Gastrocnemius medialis (tissue), 4 donors: ENCODE results near the gene CACNA2D3.

Experiments used
- POLR2A ChIP-seq, 2 donors: fragments of 450-650 bp; IDR thresholded peaks; one replicate each; pipeline ENCODE4 v1.6.1; 2017; ENCODE audit warnings: antibody characterized with exemption in 2 of 2, mild to moderate bottlenecking in 2 of 2, moderate library complexity in 2 of 2
- TF ChIP-seq, protein P1 (sequence below), 5 experiments: fragments of 450-650 bp in 3 of 5; fragments of 200-600 bp in 2 of 5; sonication (generic) in 2 of 5; IDR thresholded peaks in 4 of 5; conservative IDR thresholded peaks in 1 of 5; 1 replicate in 4 of 5; 2 replicates in 1 of 5; pipeline ENCODE4 v1.5.1; 2016 to 2019; ENCODE audit warnings: antibody characterized with exemption in 5 of 5, mild to moderate bottlenecking in 3 of 5, moderate library complexity in 3 of 5

DNA sequence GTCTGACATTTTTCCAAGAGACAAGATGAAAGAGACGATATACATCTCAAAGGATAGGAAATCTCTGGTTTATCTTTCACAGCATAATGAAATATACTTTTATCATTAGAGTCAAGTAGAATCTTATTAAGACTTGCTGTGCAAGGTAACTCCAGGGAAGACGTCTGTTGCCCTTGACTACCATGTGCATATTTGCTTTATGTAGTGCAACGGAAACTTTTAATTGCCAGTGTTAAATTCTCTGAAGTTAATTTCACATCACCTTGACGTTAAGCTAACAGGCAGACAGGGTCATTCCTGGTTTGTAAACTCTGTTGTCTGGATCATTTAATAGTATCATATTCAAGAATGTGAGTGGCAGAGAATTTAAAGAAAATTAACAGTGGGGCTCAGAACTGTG, 722.7 kb downstream of the CACNA2D3 start:
- TF ChIP-seq, protein P1, sequence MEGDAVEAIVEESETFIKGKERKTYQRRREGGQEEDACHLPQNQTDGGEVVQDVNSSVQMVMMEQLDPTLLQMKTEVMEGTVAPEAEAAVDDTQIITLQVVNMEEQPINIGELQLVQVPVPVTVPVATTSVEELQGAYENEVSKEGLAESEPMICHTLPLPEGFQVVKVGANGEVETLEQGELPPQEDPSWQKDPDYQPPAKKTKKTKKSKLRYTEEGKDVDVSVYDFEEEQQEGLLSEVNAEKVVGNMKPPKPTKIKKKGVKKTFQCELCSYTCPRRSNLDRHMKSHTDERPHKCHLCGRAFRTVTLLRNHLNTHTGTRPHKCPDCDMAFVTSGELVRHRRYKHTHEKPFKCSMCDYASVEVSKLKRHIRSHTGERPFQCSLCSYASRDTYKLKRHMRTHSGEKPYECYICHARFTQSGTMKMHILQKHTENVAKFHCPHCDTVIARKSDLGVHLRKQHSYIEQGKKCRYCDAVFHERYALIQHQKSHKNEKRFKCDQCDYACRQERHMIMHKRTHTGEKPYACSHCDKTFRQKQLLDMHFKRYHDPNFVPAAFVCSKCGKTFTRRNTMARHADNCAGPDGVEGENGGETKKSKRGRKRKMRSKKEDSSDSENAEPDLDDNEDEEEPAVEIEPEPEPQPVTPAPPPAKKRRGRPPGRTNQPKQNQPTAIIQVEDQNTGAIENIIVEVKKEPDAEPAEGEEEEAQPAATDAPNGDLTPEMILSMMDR (IDR thresholded peaks at IDR 0.05 in 4 of 5, conservative IDR thresholded peaks at IDR 0.05 in 1 of 5) = no peak
- TF ChIP-seq POLR2A (IDR thresholded peaks at IDR 0.05) = no peak
